ENCODE data around the gene CFAP90.

The CFAP90 gene

DNA sequence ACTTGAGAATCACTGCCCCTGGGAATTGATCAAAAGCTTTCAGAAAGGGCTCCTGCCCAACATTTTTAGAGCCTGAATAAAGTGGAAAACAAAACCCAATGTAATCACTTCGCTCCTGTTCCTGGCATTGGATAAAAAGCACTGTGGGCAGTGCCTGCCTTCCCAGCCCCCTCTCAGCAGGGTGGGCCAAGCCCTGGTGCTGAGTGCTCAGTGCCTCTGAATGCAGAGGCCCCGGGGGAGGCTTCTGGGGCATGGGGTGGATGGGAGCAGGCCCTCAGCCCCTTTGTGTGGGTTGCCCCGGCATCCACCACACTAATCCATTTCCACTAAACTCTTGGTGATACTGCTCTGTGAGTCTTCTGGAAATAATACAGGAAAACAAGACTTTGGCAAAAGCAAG lies 55.6 kb downstream of the CFAP90 start:
- no peak overlapping the region for H4K91ac ChIP-seq (ENCODE audit: low read depth, low read length, poor library complexity)
- no peaks in the 10 kb centered on the region for H3K27me3 ChIP-seq (ENCODE audit: control insufficient read depth in 3 of 3, insufficient read depth in 3 of 3, low read depth in 1 of 3, low read length in 3 of 3)
- no peaks in the 10 kb centered on the region for H3K79me1 ChIP-seq (ENCODE audit: low read depth, low read length)
- WGBS, 2 donors (ENCODE audit: extremely low coverage in 2 of 2, insufficient read length in 2 of 2, insufficient replicate concordance in 1 of 2), result no CpG with 5 or more reads among the region's 3 CpGs
- no peak overlapping the region for H3K4ac ChIP-seq (ENCODE audit: low read length)
- H3K9ac ChIP-seq (ENCODE audit: low read depth, low read length, poor library complexity), result no peak overlapping the region
- no peak overlapping the region for H3K4me2 ChIP-seq (ENCODE audit: insufficient read depth, low read length, poor library complexity, severe bottlenecking)
- no peak overlapping the region for H2BK12ac ChIP-seq (ENCODE audit: low read length)
- DNase-seq (ENCODE audit: low spot score), result no peak
- H3K27ac ChIP-seq (replicated peaks; ENCODE audit: low read length), result no peak overlapping the region
- H3K9me3 ChIP-seq (replicated peaks in 1 of 2; ENCODE audit: control insufficient read depth in 2 of 2, insufficient read depth in 1 of 2, low read depth in 1 of 2, low read length in 2 of 2), result no peaks in the 10 kb centered on the region
- H3K18ac ChIP-seq (ENCODE audit: low read length), result peak overlapping the region; percentile 5
- H4K8ac ChIP-seq (ENCODE audit: low read depth, low read length), result no peak overlapping the region
- H2BK15ac ChIP-seq (ENCODE audit: low read length), result no peak overlapping the region
- H3K23ac ChIP-seq (ENCODE audit: low read depth, low read length, poor library complexity), result no peak overlapping the region
- H2AK5ac ChIP-seq (ENCODE audit: low read depth, low read length), result no peak overlapping the region
- no peak overlapping the region for H2AFZ ChIP-seq (ENCODE audit: low read length)
- no peaks in the 10 kb centered on the region for H3K36me3 ChIP-seq (replicated peaks in 1 of 2; ENCODE audit: control insufficient read depth in 2 of 2, insufficient read depth in 2 of 2, low read length in 2 of 2)
- H2BK5ac ChIP-seq (ENCODE audit: low read length), result no peak overlapping the region
- H3K14ac ChIP-seq (ENCODE audit: low read length), result no peak overlapping the region
- no peak overlapping the region for H3K4me3 ChIP-seq (ENCODE audit: low read length in 2 of 2)
- no peak overlapping the region for H2BK120ac ChIP-seq (ENCODE audit: low read depth, low read length)
- H3K4me1 ChIP-seq (ENCODE audit: control insufficient read depth in 2 of 2, insufficient read depth in 1 of 2, low read depth in 1 of 2, low read length in 2 of 2), result peaks cover 17 to 19% of the 10 kb centered on the region in 2 donors

GRCh38 chr5:7794823-7795222 lies 56.1 kb downstream of the CFAP90 start:
- Histone ChIP-seq H3K36me3 (replicated peaks in 1 of 2; ENCODE audit: control insufficient read depth in 2 of 2, insufficient read depth in 2 of 2, low read length in 2 of 2) (no peaks in the 10 kb centered on the region), H2AFZ (ENCODE audit: low read length) (no peak overlapping the region), H3K27me3 (ENCODE audit: control insufficient read depth in 3 of 3, insufficient read depth in 3 of 3, low read depth in 1 of 3, low read length in 3 of 3) (no peaks in the 10 kb centered on the region), H2BK12ac (ENCODE audit: low read length) (no peak overlapping the region), H3K4me2 (ENCODE audit: insufficient read depth, low read length, poor library complexity, severe bottlenecking) (no peak overlapping the region), H3K14ac (ENCODE audit: low read length) (no peak overlapping the region), H2BK15ac (ENCODE audit: low read length) (no peak overlapping the region), H3K4me3 (ENCODE audit: low read length in 2 of 2) (no peak overlapping the region), H3K23ac (ENCODE audit: low read depth, low read length, poor library complexity) (no peak overlapping the region), H3K18ac (ENCODE audit: low read length) (peak overlapping the region; percentile 0), H3K4me1 (ENCODE audit: control insufficient read depth in 2 of 2, insufficient read depth in 1 of 2, low read depth in 1 of 2, low read length in 2 of 2) (peaks cover 17 to 19% of the 10 kb centered on the region in 2 donors), H2BK5ac (ENCODE audit: low read length) (no peak overlapping the region), H3K79me1 (ENCODE audit: low read depth, low read length) (no peaks in the 10 kb centered on the region), H3K9me3 (replicated peaks in 1 of 2; ENCODE audit: control insufficient read depth in 2 of 2, insufficient read depth in 1 of 2, low read depth in 1 of 2, low read length in 2 of 2) (no peaks in the 10 kb centered on the region), H3K27ac (replicated peaks; ENCODE audit: low read length) (peak overlapping the region; percentile 38), H3K4ac (ENCODE audit: low read length) (no peak overlapping the region), H4K8ac (ENCODE audit: low read depth, low read length) (no peak overlapping the region), H4K91ac (ENCODE audit: low read depth, low read length, poor library complexity) (no peak overlapping the region), H3K9ac (ENCODE audit: low read depth, low read length, poor library complexity) (no peak overlapping the region), H2BK120ac (ENCODE audit: low read depth, low read length) (no peak overlapping the region), H2AK5ac (ENCODE audit: low read depth, low read length) (no peak overlapping the region)
- no peak for DNase-seq (ENCODE audit: low spot score)
- WGBS, 2 donors (ENCODE audit: extremely low coverage in 2 of 2, insufficient read length in 2 of 2, insufficient replicate concordance in 1 of 2), result no CpG with 5 or more reads among the region's 1 CpG

GRCh38 chr5:7794311-7794710 lies 56.6 kb downstream of the CFAP90 start:
- Histone ChIP-seq H3K79me1 (ENCODE audit: low read depth, low read length) (no peaks in the 10 kb centered on the region), H3K27ac (replicated peaks; ENCODE audit: low read length) (peak overlapping the region; percentile 38), H2BK120ac (ENCODE audit: low read depth, low read length) (no peak overlapping the region), H2BK15ac (ENCODE audit: low read length) (no peak overlapping the region), H2BK5ac (ENCODE audit: low read length) (no peak overlapping the region), H3K4me1 (ENCODE audit: control insufficient read depth in 2 of 2, insufficient read depth in 1 of 2, low read depth in 1 of 2, low read length in 2 of 2) (peaks cover 17 to 19% of the 10 kb centered on the region in 2 donors), H3K27me3 (ENCODE audit: control insufficient read depth in 3 of 3, insufficient read depth in 3 of 3, low read depth in 1 of 3, low read length in 3 of 3) (no peaks in the 10 kb centered on the region), H3K4me2 (ENCODE audit: insufficient read depth, low read length, poor library complexity, severe bottlenecking) (no peak overlapping the region), H3K9ac (ENCODE audit: low read depth, low read length, poor library complexity) (no peak overlapping the region), H3K14ac (ENCODE audit: low read length) (no peak overlapping the region), H3K23ac (ENCODE audit: low read depth, low read length, poor library complexity) (no peak overlapping the region), H3K36me3 (replicated peaks in 1 of 2; ENCODE audit: control insufficient read depth in 2 of 2, insufficient read depth in 2 of 2, low read length in 2 of 2) (no peaks in the 10 kb centered on the region), H2AK5ac (ENCODE audit: low read depth, low read length) (no peak overlapping the region), H3K18ac (ENCODE audit: low read length) (no peak overlapping the region), H3K4ac (ENCODE audit: low read length) (no peak overlapping the region), H3K9me3 (replicated peaks in 1 of 2; ENCODE audit: control insufficient read depth in 2 of 2, insufficient read depth in 1 of 2, low read depth in 1 of 2, low read length in 2 of 2) (no peaks in the 10 kb centered on the region), H4K91ac (ENCODE audit: low read depth, low read length, poor library complexity) (no peak overlapping the region), H2BK12ac (ENCODE audit: low read length) (no peak overlapping the region), H4K8ac (ENCODE audit: low read depth, low read length) (no peak overlapping the region), H2AFZ (ENCODE audit: low read length) (peak overlapping the region; percentile 19), H3K4me3 (ENCODE audit: low read length in 2 of 2) (no peak overlapping the region)
- no CpG with 5 or more reads among the region's 5 CpGs for WGBS, 2 donors (ENCODE audit: extremely low coverage in 2 of 2, insufficient read length in 2 of 2, insufficient replicate concordance in 1 of 2)
- no peak for DNase-seq (ENCODE audit: low spot score)

DNA sequence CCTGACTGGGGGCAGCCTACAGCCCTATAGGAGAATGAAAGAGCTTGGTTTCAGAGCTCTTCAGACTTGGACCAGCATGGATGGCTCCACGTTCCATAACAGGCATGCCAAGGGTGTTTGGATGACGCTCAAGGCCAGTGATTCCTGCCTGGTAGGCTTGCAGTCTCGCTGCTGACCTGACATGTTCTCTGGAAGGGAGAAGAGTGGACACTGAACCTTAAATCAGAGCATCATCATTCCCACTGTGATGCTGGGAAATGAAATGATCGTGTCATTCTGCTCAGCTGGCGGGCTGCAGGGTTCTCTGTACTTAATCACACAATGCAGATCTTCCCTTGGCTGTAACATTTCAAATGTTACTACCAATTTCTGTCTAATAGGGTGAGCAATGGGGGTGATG lies 57.0 kb downstream of the CFAP90 start:
- Histone ChIP-seq H4K91ac (ENCODE audit: low read depth, low read length, poor library complexity) (no peak overlapping the region), H3K9ac (ENCODE audit: low read depth, low read length, poor library complexity) (no peak overlapping the region), H2BK15ac (ENCODE audit: low read length) (no peak overlapping the region), H3K14ac (ENCODE audit: low read length) (no peak overlapping the region), H3K4ac (ENCODE audit: low read length) (no peak overlapping the region), H2BK120ac (ENCODE audit: low read depth, low read length) (no peak overlapping the region), H4K8ac (ENCODE audit: low read depth, low read length) (no peak overlapping the region), H2AK5ac (ENCODE audit: low read depth, low read length) (peak overlapping the region; percentile 38), H3K27me3 (ENCODE audit: control insufficient read depth in 3 of 3, insufficient read depth in 3 of 3, low read depth in 1 of 3, low read length in 3 of 3) (no peaks in the 10 kb centered on the region), H3K27ac (replicated peaks; ENCODE audit: low read length) (peak overlapping the region; percentile 32), H3K18ac (ENCODE audit: low read length) (peak overlapping the region; percentile 5), H3K4me3 (ENCODE audit: low read length in 2 of 2) (no peak overlapping the region), H2BK5ac (ENCODE audit: low read length) (no peak overlapping the region), H3K4me1 (ENCODE audit: control insufficient read depth in 2 of 2, insufficient read depth in 1 of 2, low read depth in 1 of 2, low read length in 2 of 2) (peaks cover 17 to 19% of the 10 kb centered on the region in 2 donors), H2AFZ (ENCODE audit: low read length) (peak overlapping the region; percentile 19), H3K4me2 (ENCODE audit: insufficient read depth, low read length, poor library complexity, severe bottlenecking) (no peak overlapping the region), H3K79me1 (ENCODE audit: low read depth, low read length) (no peaks in the 10 kb centered on the region), H3K36me3 (replicated peaks in 1 of 2; ENCODE audit: control insufficient read depth in 2 of 2, insufficient read depth in 2 of 2, low read length in 2 of 2) (no peaks in the 10 kb centered on the region), H3K9me3 (replicated peaks in 1 of 2; ENCODE audit: control insufficient read depth in 2 of 2, insufficient read depth in 1 of 2, low read depth in 1 of 2, low read length in 2 of 2) (no peaks in the 10 kb centered on the region), H3K23ac (ENCODE audit: low read depth, low read length, poor library complexity) (no peak overlapping the region), H2BK12ac (ENCODE audit: low read length) (no peak overlapping the region)
- WGBS, 2 donors (ENCODE audit: extremely low coverage in 2 of 2, insufficient read length in 2 of 2, insufficient replicate concordance in 1 of 2), result no CpG with 5 or more reads among the region's 5 CpGs
- DNase-seq (ENCODE audit: low spot score), result no peak

Measured in neuronal stem cell (in vitro differentiated cells).